HEK293 (cell line): ENCODE data around the gene ERBB4.

Experiments used
- ZBTB20 ChIP-seq: fragments of 450-650 bp; formaldehyde crosslinking; IDR thresholded peaks from 2 replicates; pipeline ENCODE4 v1.5.1; 2016; ENCODE audit warnings: missing biosample characterization, missing genetic modification characterization
- ZEB2 ChIP-seq: fragments of 450-650 bp; formaldehyde crosslinking; IDR thresholded peaks from 2 replicates; pipeline ENCODE4 v1.5.1; 2016; ENCODE audit warnings: missing biosample characterization, missing genetic modification characterization
- ZFP3 ChIP-seq: fragments of 450-650 bp; formaldehyde crosslinking; IDR thresholded peaks from 2 replicates; pipeline ENCODE4 v1.5.1; 2016; ENCODE audit warnings: low read depth, missing biosample characterization, missing genetic modification characterization
- ZFP41 ChIP-seq: fragments of 450-650 bp; formaldehyde crosslinking; IDR thresholded peaks from 2 replicates; pipeline ENCODE4 v1.5.1; 2016; ENCODE audit warnings: missing biosample characterization, missing genetic modification characterization, borderline replicate concordance
- ZNF138 ChIP-seq: fragments of 450-650 bp; formaldehyde crosslinking; IDR thresholded peaks from 2 replicates; pipeline ENCODE4 v1.5.1; 2016; ENCODE audit warnings: missing biosample characterization, missing genetic modification characterization, borderline replicate concordance
- ZNF311 ChIP-seq: fragments of 450-650 bp; formaldehyde crosslinking; IDR thresholded peaks from 2 replicates; pipeline ENCODE4 v1.5.1; 2017; ENCODE audit warnings: missing biosample characterization, missing genetic modification characterization, borderline replicate concordance
- ZNF350 ChIP-seq: fragments of 450-650 bp; formaldehyde crosslinking; IDR thresholded peaks from 2 replicates; pipeline ENCODE4 v1.5.0; 2017; ENCODE audit warnings: missing biosample characterization, mild to moderate bottlenecking, missing genetic modification characterization
- ZNF530 ChIP-seq: fragments of 450-650 bp; formaldehyde crosslinking; IDR thresholded peaks from 2 replicates; pipeline ENCODE4 v1.5.1; 2016; ENCODE audit warnings: low read depth, missing biosample characterization, missing genetic modification characterization
- ZNF561 ChIP-seq: fragments of 450-650 bp; IDR thresholded peaks from 2 replicates; pipeline ENCODE4 v1.5.1; 2018; ENCODE audit warnings: missing biosample characterization, missing genetic modification characterization, borderline replicate concordance
- TF ChIP-seq, protein P1 (sequence below): fragments of 450-650 bp; formaldehyde crosslinking; IDR thresholded peaks from 2 replicates; pipeline ENCODE4 v1.5.1; 2016; ENCODE audit warnings: missing biosample characterization, missing genetic modification characterization
- TF ChIP-seq, protein P2 (sequence below): fragments of 450-650 bp; formaldehyde crosslinking; IDR thresholded peaks from 2 replicates; pipeline ENCODE4 v1.5.1; 2016; ENCODE audit warnings: missing biosample characterization, missing genetic modification characterization
- TF ChIP-seq, protein P3 (sequence below): fragments of 450-650 bp; formaldehyde crosslinking; optimal IDR thresholded peaks from 2 replicates; pipeline ENCODE3; 2016; ENCODE audit warnings: missing biosample characterization, mild to moderate bottlenecking, missing genetic modification characterization
- TF ChIP-seq, protein P4 (sequence below): fragments of 450-650 bp; formaldehyde crosslinking; IDR thresholded peaks from 2 replicates; pipeline ENCODE4 v1.5.1; 2016; ENCODE audit warnings: missing biosample characterization, missing genetic modification characterization, low read depth
- TF ChIP-seq, protein P5 (sequence below): sonication (generic); formaldehyde crosslinking; IDR thresholded peaks from 2 replicates; pipeline ENCODE4 v1.8.1; 2022; ENCODE audit warnings: mild to moderate bottlenecking, moderate library complexity, missing genetic modification reagents

DNA sequence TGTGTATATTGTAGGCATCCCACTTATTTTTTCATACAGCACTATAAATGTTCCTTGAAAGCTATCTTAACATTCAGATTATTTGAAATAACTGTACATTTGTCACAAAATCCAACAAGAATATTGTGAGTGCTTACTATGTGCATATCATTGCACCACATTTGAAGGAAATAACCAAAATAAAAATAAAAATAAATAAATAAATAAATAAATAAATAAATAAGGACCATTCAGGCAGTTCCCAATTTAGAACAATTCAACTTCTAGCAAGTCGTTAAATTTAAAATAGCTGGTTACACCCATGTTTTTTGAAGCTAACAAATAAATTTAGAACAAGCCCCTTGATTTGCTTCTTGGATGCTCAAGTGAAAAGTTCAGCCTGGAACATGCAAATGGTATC is 548.3 kb downstream of the ERBB4 start:
- TF ChIP-seq, protein P1, sequence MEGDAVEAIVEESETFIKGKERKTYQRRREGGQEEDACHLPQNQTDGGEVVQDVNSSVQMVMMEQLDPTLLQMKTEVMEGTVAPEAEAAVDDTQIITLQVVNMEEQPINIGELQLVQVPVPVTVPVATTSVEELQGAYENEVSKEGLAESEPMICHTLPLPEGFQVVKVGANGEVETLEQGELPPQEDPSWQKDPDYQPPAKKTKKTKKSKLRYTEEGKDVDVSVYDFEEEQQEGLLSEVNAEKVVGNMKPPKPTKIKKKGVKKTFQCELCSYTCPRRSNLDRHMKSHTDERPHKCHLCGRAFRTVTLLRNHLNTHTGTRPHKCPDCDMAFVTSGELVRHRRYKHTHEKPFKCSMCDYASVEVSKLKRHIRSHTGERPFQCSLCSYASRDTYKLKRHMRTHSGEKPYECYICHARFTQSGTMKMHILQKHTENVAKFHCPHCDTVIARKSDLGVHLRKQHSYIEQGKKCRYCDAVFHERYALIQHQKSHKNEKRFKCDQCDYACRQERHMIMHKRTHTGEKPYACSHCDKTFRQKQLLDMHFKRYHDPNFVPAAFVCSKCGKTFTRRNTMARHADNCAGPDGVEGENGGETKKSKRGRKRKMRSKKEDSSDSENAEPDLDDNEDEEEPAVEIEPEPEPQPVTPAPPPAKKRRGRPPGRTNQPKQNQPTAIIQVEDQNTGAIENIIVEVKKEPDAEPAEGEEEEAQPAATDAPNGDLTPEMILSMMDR = no peak
- TF ChIP-seq, protein P2, sequence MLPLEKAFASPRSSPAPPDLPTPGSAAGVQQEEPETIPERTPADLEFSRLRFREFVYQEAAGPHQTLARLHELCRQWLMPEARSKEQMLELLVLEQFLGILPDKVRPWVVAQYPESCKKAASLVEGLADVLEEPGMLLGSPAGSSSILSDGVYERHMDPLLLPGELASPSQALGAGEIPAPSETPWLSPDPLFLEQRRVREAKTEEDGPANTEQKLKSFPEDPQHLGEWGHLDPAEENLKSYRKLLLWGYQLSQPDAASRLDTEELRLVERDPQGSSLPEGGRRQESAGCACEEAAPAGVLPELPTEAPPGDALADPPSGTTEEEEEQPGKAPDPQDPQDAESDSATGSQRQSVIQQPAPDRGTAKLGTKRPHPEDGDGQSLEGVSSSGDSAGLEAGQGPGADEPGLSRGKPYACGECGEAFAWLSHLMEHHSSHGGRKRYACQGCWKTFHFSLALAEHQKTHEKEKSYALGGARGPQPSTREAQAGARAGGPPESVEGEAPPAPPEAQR = no peak
- no peak for TF ChIP-seq ZFP3 (tag by site-specific recombination)
- no peak for TF ChIP-seq ZNF350 (tag by site-specific recombination)
- no peak for TF ChIP-seq ZBTB20 (tag by site-specific recombination)
- TF ChIP-seq, protein P3, sequence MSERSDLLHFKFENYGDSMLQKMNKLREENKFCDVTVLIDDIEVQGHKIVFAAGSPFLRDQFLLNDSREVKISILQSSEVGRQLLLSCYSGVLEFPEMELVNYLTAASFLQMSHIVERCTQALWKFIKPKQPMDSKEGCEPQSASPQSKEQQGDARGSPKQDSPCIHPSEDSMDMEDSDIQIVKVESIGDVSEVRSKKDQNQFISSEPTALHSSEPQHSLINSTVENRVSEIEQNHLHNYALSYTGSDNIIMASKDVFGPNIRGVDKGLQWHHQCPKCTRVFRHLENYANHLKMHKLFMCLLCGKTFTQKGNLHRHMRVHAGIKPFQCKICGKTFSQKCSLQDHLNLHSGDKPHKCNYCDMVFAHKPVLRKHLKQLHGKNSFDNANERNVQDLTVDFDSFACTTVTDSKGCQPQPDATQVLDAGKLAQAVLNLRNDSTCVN (tag by site-specific recombination) = no peak
- no peak for TF ChIP-seq ZNF138 (tag by site-specific recombination)
- TF ChIP-seq, protein P4, sequence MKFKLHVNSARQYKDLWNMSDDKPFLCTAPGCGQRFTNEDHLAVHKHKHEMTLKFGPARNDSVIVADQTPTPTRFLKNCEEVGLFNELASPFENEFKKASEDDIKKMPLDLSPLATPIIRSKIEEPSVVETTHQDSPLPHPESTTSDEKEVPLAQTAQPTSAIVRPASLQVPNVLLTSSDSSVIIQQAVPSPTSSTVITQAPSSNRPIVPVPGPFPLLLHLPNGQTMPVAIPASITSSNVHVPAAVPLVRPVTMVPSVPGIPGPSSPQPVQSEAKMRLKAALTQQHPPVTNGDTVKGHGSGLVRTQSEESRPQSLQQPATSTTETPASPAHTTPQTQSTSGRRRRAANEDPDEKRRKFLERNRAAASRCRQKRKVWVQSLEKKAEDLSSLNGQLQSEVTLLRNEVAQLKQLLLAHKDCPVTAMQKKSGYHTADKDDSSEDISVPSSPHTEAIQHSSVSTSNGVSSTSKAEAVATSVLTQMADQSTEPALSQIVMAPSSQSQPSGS = no peak
- no peak for TF ChIP-seq ZFP41
- TF ChIP-seq, protein P5, sequence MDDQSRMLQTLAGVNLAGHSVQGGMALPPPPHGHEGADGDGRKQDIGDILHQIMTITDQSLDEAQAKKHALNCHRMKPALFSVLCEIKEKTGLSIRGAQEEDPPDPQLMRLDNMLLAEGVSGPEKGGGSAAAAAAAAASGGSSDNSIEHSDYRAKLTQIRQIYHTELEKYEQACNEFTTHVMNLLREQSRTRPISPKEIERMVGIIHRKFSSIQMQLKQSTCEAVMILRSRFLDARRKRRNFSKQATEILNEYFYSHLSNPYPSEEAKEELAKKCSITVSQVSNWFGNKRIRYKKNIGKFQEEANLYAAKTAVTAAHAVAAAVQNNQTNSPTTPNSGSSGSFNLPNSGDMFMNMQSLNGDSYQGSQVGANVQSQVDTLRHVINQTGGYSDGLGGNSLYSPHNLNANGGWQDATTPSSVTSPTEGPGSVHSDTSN (CRISPR knock-in tag) = no peak
- no peak for TF ChIP-seq ZNF561
- no peak for TF ChIP-seq ZNF311 (tag by site-specific recombination)
- TF ChIP-seq ZEB2 = no peak
- no peak for TF ChIP-seq ZNF530 (tag by site-specific recombination)
